MM.1S (cell line): ENCODE data around the gene DSCAML1.

Experiments
- EZH2 ChIP-seq: fragments of 300-600 bp; sonication (generic); optimal IDR thresholded peaks from 2 replicates; pipeline ENCODE3; 2017; ENCODE audit warnings: low read depth, mild to moderate bottlenecking, antibody characterized with exemption, low read length, mixed read lengths
- TF ChIP-seq, protein P1 (sequence below): fragments of 300-600 bp; sonication (generic); IDR thresholded peaks from 2 replicates; pipeline ENCODE4 v1.5.1; 2016; ENCODE audit warnings: antibody characterized with exemption, low read length, mixed read lengths

- TF ChIP-seq, protein P1, sequence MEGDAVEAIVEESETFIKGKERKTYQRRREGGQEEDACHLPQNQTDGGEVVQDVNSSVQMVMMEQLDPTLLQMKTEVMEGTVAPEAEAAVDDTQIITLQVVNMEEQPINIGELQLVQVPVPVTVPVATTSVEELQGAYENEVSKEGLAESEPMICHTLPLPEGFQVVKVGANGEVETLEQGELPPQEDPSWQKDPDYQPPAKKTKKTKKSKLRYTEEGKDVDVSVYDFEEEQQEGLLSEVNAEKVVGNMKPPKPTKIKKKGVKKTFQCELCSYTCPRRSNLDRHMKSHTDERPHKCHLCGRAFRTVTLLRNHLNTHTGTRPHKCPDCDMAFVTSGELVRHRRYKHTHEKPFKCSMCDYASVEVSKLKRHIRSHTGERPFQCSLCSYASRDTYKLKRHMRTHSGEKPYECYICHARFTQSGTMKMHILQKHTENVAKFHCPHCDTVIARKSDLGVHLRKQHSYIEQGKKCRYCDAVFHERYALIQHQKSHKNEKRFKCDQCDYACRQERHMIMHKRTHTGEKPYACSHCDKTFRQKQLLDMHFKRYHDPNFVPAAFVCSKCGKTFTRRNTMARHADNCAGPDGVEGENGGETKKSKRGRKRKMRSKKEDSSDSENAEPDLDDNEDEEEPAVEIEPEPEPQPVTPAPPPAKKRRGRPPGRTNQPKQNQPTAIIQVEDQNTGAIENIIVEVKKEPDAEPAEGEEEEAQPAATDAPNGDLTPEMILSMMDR: no peak
- no peak for TF ChIP-seq EZH2
Observed at GRCh38 chr11:117688255-117688797, 108.7 kb downstream of the DSCAML1 start.
